ENCODE measurements around the gene STX10. TPM values are rescaled to one million over a fixed set of nuclear protein-coding genes. Genes with fewer than 3 reads are reported as not detected.

STX10 gene
- total and polyA plus RNA-seq, 9 of the 15 experiments (the other 6 are each of a cell fraction or from before 2014, with no cell fraction given): 0.51 to 66.3 (median 31.0) TPM

DNA sequence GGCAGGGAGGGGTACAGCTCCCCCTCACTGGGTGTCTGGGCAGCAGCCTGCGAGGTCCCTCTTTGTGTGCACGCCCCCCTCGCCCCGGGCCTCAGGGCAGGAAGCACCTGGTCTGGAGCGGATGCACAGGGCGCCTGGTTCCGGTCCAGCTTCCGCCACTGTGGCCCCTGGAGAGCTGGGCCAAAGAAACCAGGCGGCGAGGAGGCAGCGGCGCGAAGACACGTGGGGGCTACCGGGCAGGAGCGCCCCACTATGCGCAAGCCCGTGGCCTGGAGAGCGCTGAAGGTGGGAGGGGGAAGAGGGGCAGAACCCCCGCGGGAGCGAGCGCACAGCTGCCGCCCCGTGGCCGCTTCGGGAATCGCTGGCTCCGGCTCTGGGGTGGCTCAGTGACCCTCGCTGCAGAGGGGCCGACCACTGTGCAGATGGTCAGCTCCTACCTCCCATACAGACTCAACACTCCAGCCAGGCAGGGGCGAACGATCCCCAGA is 45.8 kb downstream of the STX10 start:
- no peaks in the 10 kb centered on the region for H3K9me1 ChIP-seq (ENCODE audit: control insufficient read depth, insufficient read depth, low read length)
- peaks cover 56% of the 10 kb centered on the region for H3K36me3 ChIP-seq (ENCODE audit: control insufficient read depth, insufficient read depth, low read length)
- WGBS (ENCODE audit: insufficient coverage, low coverage, missing lambda C conversion rate): 37% methylated on average over 19 of the region's 33 CpGs
- H3K4me2 ChIP-seq (ENCODE audit: insufficient read depth, low read length): peak overlapping the region; percentile 36
- no TSS peak for BruUV-seq (replicated peaks)
- in situ Hi-C loops (cut with MboI) (no loop called here), intact Hi-C loops (cut with micrococcal nuclease) (loop anchor here (10.0 kb wide), 1 partner anchor 130 kb away; no protein-coding TSS in a partner anchor)
- FAIRE-seq (peak; percentile 35), DNase-seq (ENCODE audit: extremely low read depth in 1 of 4, low spot score in 3 of 4) (peak; percentile 67 to 82 (median 76)), ATAC-seq (peak; percentile 44)
- H3K27me3 ChIP-seq (ENCODE audit: control insufficient read depth in 2 of 2, insufficient read depth in 2 of 2, low read length in 2 of 2): no peaks in the 10 kb centered on the region
- ChIA-PET POLR2A (interaction anchor here (0.6 to 2.1 kb wide), 7 partner anchors 8 to 83 kb away, joined by 3 to 10 read pairs (median 4); no protein-coding TSS in a partner anchor), CTCF (ENCODE audit: low intra/inter-chr PET ratio) (interaction anchor here (0.5 to 1.3 kb wide), 3 partner anchors 12 to 140 kb away, joined by 3 to 4 read pairs (median 3); partner anchors contain the start of gene TRMT1)
- peak overlapping the region; percentile 98 for H3K27ac ChIP-seq (ENCODE audit: extremely low read depth, low read depth, low read length)
- H3K4me3 ChIP-seq: no peak overlapping the region
- H2AFZ ChIP-seq (ENCODE audit: low read depth, low read length): peak overlapping the region; percentile 81
- no peaks in the 10 kb centered on the region for H4K20me1 ChIP-seq (replicated peaks; ENCODE audit: control insufficient read depth, insufficient read depth, low read length)
- peaks cover 16 to 48% of the 10 kb centered on the region in 2 experiments for H3K4me1 ChIP-seq (replicated peaks in 1 of 2; ENCODE audit: control insufficient read depth in 2 of 2, insufficient read depth in 2 of 2, low read length in 2 of 2)
- H3K9me3 ChIP-seq (replicated peaks; ENCODE audit: control insufficient read depth, insufficient read depth, low read depth, low read length): no peaks in the 10 kb centered on the region
- peak overlapping the region; percentile 43 to 78; a peak in 3 of 4 replicates for H3K9ac ChIP-seq (ENCODE audit: insufficient read depth in 1 of 2, low read depth in 2 of 2, low read length in 2 of 2)
- H3K79me2 ChIP-seq (ENCODE audit: control insufficient read depth, insufficient read depth, low read length): peaks cover 44% of the 10 kb centered on the region
- peak; percentile 43; the same call in 1 of the 2 replicates for TF ChIP-seq BRD4 (IDR thresholded peaks at IDR 0.05)
- TF ChIP-seq TRIM28 (IDR thresholded peaks at IDR 0.05): 0 out of 2 replicates have a peak, but pooled peaks have one; percentile 12
- TF ChIP-seq HDAC1 (IDR thresholded peaks at IDR 0.05): peak in 1 of 2 experiments; percentile 69; a peak in 2 of 4 replicates
- peak; percentile 81; the same call in 1 of the 2 replicates for TF ChIP-seq GATAD2A (IDR thresholded peaks at IDR 0.05)
- peak; percentile 20; the same call in 1 of the 2 replicates for TF ChIP-seq ZNF165 (CRISPR knock-in tag; IDR thresholded peaks at IDR 0.05; ENCODE audit: borderline replicate concordance)
- peak; percentile 96 for TF ChIP-seq ZBTB7A (IDR thresholded peaks at IDR 0.05; ENCODE audit: borderline replicate concordance, control insufficient read depth, low read depth, low read length)
- peak; percentile 69 for TF ChIP-seq PCBP1 (IDR thresholded peaks at IDR 0.05; ENCODE audit: low read depth, low read length, poor library complexity, severe bottlenecking)
- TF ChIP-seq, protein P1, sequence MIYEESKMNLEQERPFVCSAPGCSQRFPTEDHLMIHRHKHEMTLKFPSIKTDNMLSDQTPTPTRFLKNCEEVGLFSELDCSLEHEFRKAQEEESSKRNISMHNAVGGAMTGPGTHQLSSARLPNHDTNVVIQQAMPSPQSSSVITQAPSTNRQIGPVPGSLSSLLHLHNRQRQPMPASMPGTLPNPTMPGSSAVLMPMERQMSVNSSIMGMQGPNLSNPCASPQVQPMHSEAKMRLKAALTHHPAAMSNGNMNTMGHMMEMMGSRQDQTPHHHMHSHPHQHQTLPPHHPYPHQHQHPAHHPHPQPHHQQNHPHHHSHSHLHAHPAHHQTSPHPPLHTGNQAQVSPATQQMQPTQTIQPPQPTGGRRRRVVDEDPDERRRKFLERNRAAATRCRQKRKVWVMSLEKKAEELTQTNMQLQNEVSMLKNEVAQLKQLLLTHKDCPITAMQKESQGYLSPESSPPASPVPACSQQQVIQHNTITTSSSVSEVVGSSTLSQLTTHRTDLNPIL (CRISPR knock-in tag; IDR thresholded peaks at IDR 0.05): no peak
- peak; percentile 35 for TF ChIP-seq EGR1 (conservative IDR thresholded peaks at IDR 0.05)
- TF ChIP-seq REST (IDR thresholded peaks at IDR 0.05; ENCODE audit: borderline replicate concordance): peak; percentile 62; the same call in 1 of the 2 replicates
- TF ChIP-seq REST (CRISPR knock-in tag; IDR thresholded peaks at IDR 0.05; ENCODE audit: low read depth): no peak
- TF ChIP-seq CXXC5 (CRISPR knock-in tag; IDR thresholded peaks at IDR 0.05): peak; percentile 70
- TF ChIP-seq POLR2A (conservative IDR thresholded peaks at IDR 0.05): peak; percentile 62
- TF ChIP-seq SIN3A (IDR thresholded peaks at IDR 0.05; ENCODE audit: borderline replicate concordance in 2 of 2, control insufficient read depth in 1 of 2, low read depth in 2 of 2, low read length in 2 of 2): no peak

Data from K562 (cell line).